Measurements from ENCODE around the gene CCPG1. TPM values are rescaled to one million over a fixed set of nuclear protein-coding genes. Genes with fewer than 3 reads are reported as not detected.

The CCPG1 gene
- total RNA-seq, 1 donor from 2014 or later, result 23.8 TPM

- H3K4me3 ChIP-seq (ENCODE audit: low read depth, low read length), result no peak overlapping the region
- no peak for DNase-seq (ENCODE audit: low read depth)
- TF ChIP-seq, protein P1, sequence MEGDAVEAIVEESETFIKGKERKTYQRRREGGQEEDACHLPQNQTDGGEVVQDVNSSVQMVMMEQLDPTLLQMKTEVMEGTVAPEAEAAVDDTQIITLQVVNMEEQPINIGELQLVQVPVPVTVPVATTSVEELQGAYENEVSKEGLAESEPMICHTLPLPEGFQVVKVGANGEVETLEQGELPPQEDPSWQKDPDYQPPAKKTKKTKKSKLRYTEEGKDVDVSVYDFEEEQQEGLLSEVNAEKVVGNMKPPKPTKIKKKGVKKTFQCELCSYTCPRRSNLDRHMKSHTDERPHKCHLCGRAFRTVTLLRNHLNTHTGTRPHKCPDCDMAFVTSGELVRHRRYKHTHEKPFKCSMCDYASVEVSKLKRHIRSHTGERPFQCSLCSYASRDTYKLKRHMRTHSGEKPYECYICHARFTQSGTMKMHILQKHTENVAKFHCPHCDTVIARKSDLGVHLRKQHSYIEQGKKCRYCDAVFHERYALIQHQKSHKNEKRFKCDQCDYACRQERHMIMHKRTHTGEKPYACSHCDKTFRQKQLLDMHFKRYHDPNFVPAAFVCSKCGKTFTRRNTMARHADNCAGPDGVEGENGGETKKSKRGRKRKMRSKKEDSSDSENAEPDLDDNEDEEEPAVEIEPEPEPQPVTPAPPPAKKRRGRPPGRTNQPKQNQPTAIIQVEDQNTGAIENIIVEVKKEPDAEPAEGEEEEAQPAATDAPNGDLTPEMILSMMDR (conservative IDR thresholded peaks at IDR 0.05; ENCODE audit: low read depth, low read length), result no peak
These were observed 51.1 kb downstream of the CCPG1 start for GRCh38 chr15:55356985-55357585.

DNA sequence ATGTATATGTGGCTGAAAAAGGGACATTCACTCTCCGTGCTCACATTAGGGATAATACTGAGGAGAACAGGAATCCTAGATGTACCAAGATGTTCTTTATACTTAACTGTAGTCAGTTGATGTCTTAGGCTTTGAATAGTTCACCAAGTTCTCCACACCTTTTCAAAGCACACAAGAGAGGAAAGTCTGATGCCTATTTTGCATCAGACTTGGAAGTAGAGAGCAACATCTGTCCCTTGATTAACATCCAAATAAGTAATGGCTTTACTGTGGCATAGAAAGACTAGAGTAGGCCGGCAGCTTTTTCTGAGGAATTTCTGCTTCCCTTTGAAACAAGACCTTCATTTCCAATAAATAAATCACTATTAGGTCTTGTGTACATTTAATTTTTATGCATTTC lies 55.1 kb downstream of the CCPG1 start:
- no peak overlapping the region for H3K4me3 ChIP-seq (ENCODE audit: low read depth, low read length)
- TF ChIP-seq, protein P1 (conservative IDR thresholded peaks at IDR 0.05; ENCODE audit: low read depth, low read length), result no peak
- no peak for DNase-seq (ENCODE audit: low read depth)

- no peak overlapping the region for H3K4me3 ChIP-seq (ENCODE audit: low read depth, low read length)
- no peak for DNase-seq (ENCODE audit: low read depth)
- TF ChIP-seq, protein P1 (conservative IDR thresholded peaks at IDR 0.05; ENCODE audit: low read depth, low read length), result no peak
These were observed 58.9 kb downstream of the CCPG1 start for GRCh38 chr15:55349282-55349681.

- DNase-seq (ENCODE audit: low read depth), result no peak
- TF ChIP-seq, protein P1 (conservative IDR thresholded peaks at IDR 0.05; ENCODE audit: low read depth, low read length), result no peak
- H3K4me3 ChIP-seq (ENCODE audit: low read depth, low read length), result no peak overlapping the region
These were observed 59.8 kb downstream of the CCPG1 start for GRCh38 chr15:55348281-55348778.

GRCh38 chr15:55344206-55344605 lies 64.0 kb downstream of the CCPG1 start:
- H3K4me3 ChIP-seq (ENCODE audit: low read depth, low read length), result no peak overlapping the region
- TF ChIP-seq, protein P1 (conservative IDR thresholded peaks at IDR 0.05; ENCODE audit: low read depth, low read length), result no peak
- no peak for DNase-seq (ENCODE audit: low read depth)

GRCh38 chr15:55343168-55343567 lies 65.0 kb downstream of the CCPG1 start:
- no peak for DNase-seq (ENCODE audit: low read depth)
- TF ChIP-seq, protein P1 (conservative IDR thresholded peaks at IDR 0.05; ENCODE audit: low read depth, low read length), result no peak
- no peak overlapping the region for H3K4me3 ChIP-seq (ENCODE audit: low read depth, low read length)

DNA sequence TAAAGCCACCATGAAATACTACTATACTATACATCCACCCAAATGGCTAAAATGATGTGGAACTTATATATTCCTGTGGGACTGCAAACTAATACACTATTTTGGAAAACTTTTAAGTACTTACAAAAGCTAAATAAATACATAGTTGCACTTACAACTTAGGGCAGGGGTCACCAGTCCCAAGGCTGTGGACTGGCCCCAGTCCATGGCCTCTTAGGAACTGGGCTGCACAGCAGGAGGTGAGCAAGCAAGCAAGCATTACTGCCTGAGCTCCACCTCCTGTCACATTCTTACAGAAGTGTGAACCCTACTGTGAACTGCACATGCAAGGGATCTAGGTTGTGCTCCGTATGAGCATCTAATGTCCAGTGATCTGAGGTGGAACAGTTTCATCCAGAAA lies 71.0 kb downstream of the CCPG1 start:
- TF ChIP-seq, protein P1 (conservative IDR thresholded peaks at IDR 0.05; ENCODE audit: low read depth, low read length), result no peak
- no peak overlapping the region for H3K4me3 ChIP-seq (ENCODE audit: low read depth, low read length)
- no peak for DNase-seq (ENCODE audit: low read depth)
